Breast epithelium (tissue), 4 donors: ENCODE measurements around the gene PRDX1. TPM values are rescaled to one million over a fixed set of nuclear protein-coding genes. Genes with fewer than 3 reads are reported as not detected.
"Not testable (repeated sequence)": the region's sequence is repeated elsewhere in the genome, so short reads cannot be mapped to it uniquely, and the experiment has no call there.

Source experiments
- DNase-seq, 2 donors: peaks; one replicate each; pipeline ENCODE4 v3.0.0-alpha.2; 2019; ENCODE audit warnings: low spot score in 2 of 2
- H3K27ac ChIP-seq, 2 donors: fragments of 200-600 bp; sonication (generic) in 1 of 2; one replicate each; pipeline ENCODE4 v1.5.1; 2016 to 2019; ENCODE audit warnings: mild to moderate bottlenecking in 1 of 2
- H3K27me3 ChIP-seq, 2 donors: fragments of 200-600 bp; sonication (generic) in 1 of 2; one replicate each; pipeline versions ENCODE4 v1.5.1 to v1.6.0; 2017 to 2019; ENCODE audit warnings: control low read depth in 1 of 2, mild to moderate bottlenecking in 1 of 2
- H3K36me3 ChIP-seq: fragments of 200-600 bp; one replicate; pipeline ENCODE4 v1.5.1; 2019
- H3K4me1 ChIP-seq, 2 donors: fragments of 200-600 bp; sonication (generic); one replicate each; pipeline ENCODE4 v1.5.1; 2016 to 2019; ENCODE audit warnings: control low read depth in 1 of 2
- H3K4me3 ChIP-seq, 3 donors: fragments of 200-600 bp; sonication (generic); 1 replicate in 2 of 3; 2 replicates in 1 of 3; pipeline ENCODE4 v1.5.1; 2016 to 2019; ENCODE audit warnings: mild to moderate bottlenecking in 3 of 3, moderate library complexity in 2 of 3
- H3K9me3 ChIP-seq, 2 donors: fragments of 200-600 bp; sonication (generic) in 1 of 2; one replicate each; pipeline ENCODE4 v1.5.1; 2016 to 2019; ENCODE audit warnings: control low read depth in 1 of 2
- CTCF ChIP-seq, 3 donors: fragments of 450-650 bp; IDR thresholded peaks; one replicate each; pipeline ENCODE4 v1.5.1; 2016 to 2017; ENCODE audit warnings: antibody characterized with exemption in 3 of 3, mild to moderate bottlenecking in 3 of 3, moderate library complexity in 3 of 3
- POLR2A ChIP-seq: fragments of 450-650 bp; IDR thresholded peaks from one replicate; pipeline ENCODE4 v1.6.1; 2016; ENCODE audit warnings: antibody characterized with exemption, mild to moderate bottlenecking, moderate library complexity
- POLR2AphosphoS5 ChIP-seq, 3 donors: sonication (generic); formaldehyde crosslinking; IDR thresholded peaks; one replicate each; pipeline ENCODE4 v1.6.1; 2017; ENCODE audit warnings: antibody characterized with exemption in 3 of 3
- intact Hi-C: fragments of 100-400 bp; cut with DNase I; formaldehyde crosslinking; loops from one replicate; pipeline ENCODE4 v1.15.1; 2023; ENCODE audit warnings: low total_unique reads
- total RNA-seq, 3 donors: library from RNA; depleted of rRNA; stranded (reverse); fragments of >200 nt; gene quantifications; one replicate each; pipeline ENCODE4 v1.1.0, GENCODE V29; 2016

The PRDX1 gene
- total RNA-seq, 3 donors from 2014 or later = 178 to 313 (median 308) TPM

GRCh38 chr1:45516465-45516864 lies 5.2 kb downstream of the PRDX1 start:
- Histone ChIP-seq H3K27me3 (no peaks in the 10 kb centered on the region), H3K27ac (peak overlapping the region in 1 of 2 donors; percentile 33), H3K9me3 (no peaks in the 10 kb centered on the region), H3K4me3 (no peak overlapping the region), H3K36me3 (peaks cover 5% of the 10 kb centered on the region), H3K4me1 (peaks cover 5 to 14% of the 10 kb centered on the region in 2 donors)
- no peak for DNase-seq
- intact Hi-C loops = loop anchor here (5.0 kb wide), 1 partner anchor 1539 kb away; the partner anchor contains the start of gene B4GALT2
- no peak for TF ChIP-seq POLR2AphosphoS5 (IDR thresholded peaks at IDR 0.05)
- no peak for TF ChIP-seq CTCF (IDR thresholded peaks at IDR 0.05)
- TF ChIP-seq POLR2A = no peak

GRCh38 chr1:45516036-45516435 lies 5.6 kb downstream of the PRDX1 start:
- TF ChIP-seq CTCF (IDR thresholded peaks at IDR 0.05) = no peak
- no peak for TF ChIP-seq POLR2A
- no peak for TF ChIP-seq POLR2AphosphoS5 (IDR thresholded peaks at IDR 0.05)
- Histone ChIP-seq H3K27me3 (no peaks in the 10 kb centered on the region), H3K4me1 (peaks cover 5 to 14% of the 10 kb centered on the region in 2 donors), H3K9me3 (no peaks in the 10 kb centered on the region), H3K27ac (peak overlapping the region in 1 of 2 donors; percentile 3), H3K4me3 (no peak overlapping the region), H3K36me3 (peaks cover 5% of the 10 kb centered on the region)
- intact Hi-C loops = loop anchor here (5.0 kb wide), 1 partner anchor 1539 kb away; the partner anchor contains the start of gene B4GALT2
- no peak for DNase-seq

- H3K36me3 ChIP-seq, H3K4me1 ChIP-seq, H3K27me3 ChIP-seq, H3K9me3 ChIP-seq, DNase-seq, H3K4me3 ChIP-seq, intact Hi-C loops, H3K27ac ChIP-seq: not testable (repeated sequence)
These were observed 8.0 kb downstream of the PRDX1 start for GRCh38 chr1:45513532-45514260.

- TF ChIP-seq POLR2A = no peak
- no peak for TF ChIP-seq POLR2AphosphoS5 (IDR thresholded peaks at IDR 0.05)
- peak; percentile 16 to 48 (median 37) for TF ChIP-seq CTCF (IDR thresholded peaks at IDR 0.05)
- intact Hi-C loops = no loop called here
- H3K27ac ChIP-seq = no peak overlapping the region
- peaks cover 5% of the 10 kb centered on the region for H3K36me3 ChIP-seq
- no peaks in the 10 kb centered on the region for H3K9me3 ChIP-seq
- H3K4me1 ChIP-seq = peaks cover 0 to 3% of the 10 kb centered on the region in 2 donors
- H3K27me3 ChIP-seq = no peaks in the 10 kb centered on the region
- H3K4me3 ChIP-seq = no peak overlapping the region
- DNase-seq = no peak
These were observed 9.0 kb downstream of the PRDX1 start for GRCh38 chr1:45512641-45513054.

GRCh38 chr1:45510972-45511527 lies 10.6 kb downstream of the PRDX1 start:
- no peaks in the 10 kb centered on the region for H3K9me3 ChIP-seq
- DNase-seq = no peak
- intact Hi-C loops = loop anchor here (2.0 kb wide), 1 partner anchor 498 kb away; the partner anchor contains the start of gene UROD
- peak overlapping the region in 1 of 2 donors; percentile 11 for H3K27ac ChIP-seq
- no peak overlapping the region for H3K4me3 ChIP-seq
- H3K36me3 ChIP-seq = peaks cover 5% of the 10 kb centered on the region
- no peaks in the 10 kb centered on the region for H3K27me3 ChIP-seq
- TF ChIP-seq POLR2A = no peak
- no peaks in the 10 kb centered on the region for H3K4me1 ChIP-seq
